GM18526 (cell line): ENCODE data around the gene CACNG8.

Experiments
- POLR2A ChIP-seq: IDR thresholded peaks from 3 replicates; pipeline ENCODE4 v1.6.1; 2011; ENCODE audit not compliant: insufficient read length; ENCODE audit errors: extremely low read depth

CACNG8 gene

DNA sequence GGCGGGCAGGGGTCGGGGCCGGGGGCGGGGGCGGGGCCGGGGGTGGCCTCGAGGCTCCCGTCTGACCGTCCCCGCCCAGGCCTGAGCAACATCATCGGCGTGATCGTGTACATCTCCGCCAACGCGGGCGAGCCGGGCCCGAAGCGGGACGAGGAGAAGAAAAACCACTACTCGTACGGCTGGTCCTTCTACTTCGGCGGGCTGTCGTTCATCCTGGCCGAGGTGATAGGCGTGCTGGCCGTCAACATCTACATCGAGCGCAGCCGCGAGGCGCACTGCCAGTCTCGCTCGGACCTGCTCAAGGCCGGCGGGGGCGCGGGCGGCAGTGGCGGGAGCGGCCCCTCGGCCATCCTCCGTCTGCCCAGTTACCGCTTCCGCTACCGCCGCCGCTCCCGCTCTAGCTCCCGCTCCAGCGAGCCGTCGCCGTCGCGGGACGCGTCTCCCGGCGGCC, 19.3 kb downstream of the CACNG8 start:
- no peak for TF ChIP-seq POLR2A

DNA sequence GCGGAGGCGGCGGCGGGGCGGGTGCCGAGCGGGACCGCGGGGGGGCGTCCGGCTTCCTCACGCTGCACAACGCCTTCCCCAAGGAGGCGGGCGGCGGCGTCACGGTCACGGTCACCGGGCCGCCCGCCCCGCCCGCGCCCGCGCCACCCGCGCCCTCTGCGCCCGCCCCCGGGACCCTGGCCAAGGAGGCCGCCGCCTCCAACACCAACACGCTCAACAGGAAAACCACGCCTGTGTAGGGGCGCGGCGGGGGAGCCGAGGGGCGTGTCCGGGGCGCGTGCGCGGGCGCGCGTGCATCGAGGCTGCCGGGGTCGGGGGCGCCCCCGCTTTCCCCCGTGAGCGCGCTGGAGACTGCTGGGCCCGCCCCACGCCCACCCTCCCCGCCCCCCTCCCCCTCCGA, 19.9 kb downstream of the CACNG8 start:
- TF ChIP-seq POLR2A = no peak

DNA sequence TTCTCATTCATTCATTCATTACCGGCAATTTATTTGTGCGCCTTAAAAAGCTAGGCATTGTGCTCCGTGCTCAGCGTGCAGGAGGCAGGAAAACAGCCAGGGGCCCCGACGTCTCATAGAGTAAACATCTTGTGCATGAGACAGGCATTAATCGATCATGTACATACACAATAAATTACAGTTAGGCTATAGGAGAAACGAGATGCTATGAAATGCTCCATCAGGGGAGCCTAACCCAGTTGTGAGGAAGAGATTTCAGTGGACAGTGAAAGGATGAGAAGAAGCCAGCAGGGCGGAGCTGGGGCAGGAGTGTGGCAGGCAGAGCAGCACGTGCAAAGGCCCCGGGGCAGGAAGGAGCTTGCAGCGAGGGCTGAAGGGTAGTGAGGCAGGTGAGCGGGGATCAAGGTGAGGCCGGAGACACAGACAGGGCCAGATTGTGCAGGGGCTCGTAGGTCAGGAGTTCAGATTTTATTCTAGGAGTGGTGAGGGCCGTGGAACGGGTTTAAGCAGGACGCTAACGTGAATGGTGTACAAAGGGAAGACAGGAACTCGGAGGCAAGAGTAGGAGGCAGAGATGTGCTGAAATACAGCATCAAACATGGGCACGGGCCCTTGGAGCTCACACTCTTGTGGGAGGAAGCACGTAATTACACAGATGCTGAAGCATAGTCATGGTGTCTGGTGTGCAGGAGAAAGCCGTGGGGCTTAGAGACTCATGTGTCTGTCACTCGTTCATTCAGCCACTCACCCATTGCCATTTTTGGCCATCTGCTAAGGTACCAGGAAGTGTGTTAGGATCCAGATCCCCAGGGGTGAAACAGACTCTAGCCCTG, 20.9 kb downstream of the CACNG8 start:
- no peak for TF ChIP-seq POLR2A

DNA sequence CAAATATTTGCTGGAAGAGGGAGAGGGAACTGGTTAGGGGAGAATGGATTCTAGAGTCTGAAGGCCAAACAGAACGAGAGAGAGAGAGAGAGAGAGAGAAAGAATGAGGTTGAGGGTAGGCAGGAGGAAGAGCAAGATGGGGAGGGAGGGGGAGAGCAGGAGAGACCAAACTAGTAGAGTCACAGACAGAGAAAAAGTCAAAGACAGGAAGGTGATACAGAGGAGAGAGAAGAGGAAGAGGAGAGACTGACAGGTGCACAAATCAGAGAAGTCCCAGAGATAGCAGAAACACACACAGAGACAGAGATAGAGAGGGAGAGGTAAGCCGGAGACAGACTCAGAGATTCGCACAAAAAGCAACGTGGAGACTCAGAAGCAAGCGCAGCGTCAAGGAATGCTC, 23.1 kb downstream of the CACNG8 start:
- TF ChIP-seq POLR2A = no peak

DNA sequence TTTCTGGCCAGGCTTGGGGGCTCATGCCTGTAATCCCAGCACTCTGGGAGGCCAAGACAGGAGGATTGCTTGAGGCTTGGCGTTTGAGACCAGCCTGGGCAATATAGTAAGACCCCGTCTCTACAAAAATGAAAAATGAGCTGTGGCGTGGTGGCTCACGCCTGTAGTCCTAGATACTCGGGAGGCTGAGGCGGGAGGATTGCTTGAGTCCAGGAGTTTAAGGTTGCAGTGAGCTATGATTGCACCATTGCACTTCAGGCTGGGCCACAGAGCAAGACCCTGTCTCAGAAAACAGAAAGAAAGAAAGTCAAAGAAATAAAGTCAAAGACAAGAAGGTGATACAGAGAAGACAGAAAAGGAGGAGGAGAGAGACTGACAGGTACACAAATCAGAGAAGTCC, 26.2 kb downstream of the CACNG8 start:
- no peak for TF ChIP-seq POLR2A

DNA sequence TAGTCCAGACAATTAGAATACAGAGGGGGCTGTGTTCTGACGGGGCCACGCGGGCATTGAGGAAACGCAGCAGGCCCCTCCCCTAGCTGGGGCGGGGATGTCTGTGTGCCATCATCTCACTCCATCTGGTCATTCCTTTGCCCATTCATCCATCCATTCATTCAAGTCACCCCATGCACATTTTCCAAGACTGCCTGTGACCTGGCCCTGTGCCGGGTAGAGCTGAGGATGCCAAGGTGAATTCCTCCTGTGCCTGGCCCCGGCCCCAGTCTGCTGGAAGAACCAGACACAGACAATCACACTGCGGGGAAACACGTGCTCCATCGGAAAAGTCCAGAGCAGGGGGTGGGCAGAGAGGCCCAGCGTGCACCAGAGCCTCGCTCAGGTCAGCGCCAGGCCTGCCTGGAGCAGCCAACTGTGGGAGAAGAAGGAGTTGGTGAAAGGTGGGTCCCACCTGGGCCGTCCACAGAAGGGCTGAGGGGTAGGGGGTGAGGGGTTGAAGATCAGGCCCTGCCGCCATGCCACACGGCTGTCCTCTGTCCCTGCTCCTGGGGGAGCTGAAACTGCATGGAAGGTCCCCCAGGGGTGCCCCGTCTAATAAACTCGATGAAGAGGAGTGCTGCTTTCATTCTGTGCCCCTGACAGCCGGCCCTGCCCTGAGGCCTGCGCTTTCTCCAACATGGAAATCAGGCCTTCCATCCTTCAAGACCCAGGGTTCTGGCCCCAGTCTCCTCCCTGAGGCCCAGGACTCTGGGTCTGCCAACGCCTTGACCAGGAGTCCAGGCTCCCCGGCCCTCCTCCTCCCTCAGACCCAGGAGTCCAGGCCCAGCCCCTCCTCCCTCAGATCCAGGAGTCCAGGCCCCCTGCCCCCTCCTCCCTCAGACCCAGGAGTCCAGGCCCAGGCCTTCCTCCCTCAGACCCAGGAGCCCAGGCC, 27.1 kb downstream of the CACNG8 start:
- TF ChIP-seq POLR2A = no peak

DNA sequence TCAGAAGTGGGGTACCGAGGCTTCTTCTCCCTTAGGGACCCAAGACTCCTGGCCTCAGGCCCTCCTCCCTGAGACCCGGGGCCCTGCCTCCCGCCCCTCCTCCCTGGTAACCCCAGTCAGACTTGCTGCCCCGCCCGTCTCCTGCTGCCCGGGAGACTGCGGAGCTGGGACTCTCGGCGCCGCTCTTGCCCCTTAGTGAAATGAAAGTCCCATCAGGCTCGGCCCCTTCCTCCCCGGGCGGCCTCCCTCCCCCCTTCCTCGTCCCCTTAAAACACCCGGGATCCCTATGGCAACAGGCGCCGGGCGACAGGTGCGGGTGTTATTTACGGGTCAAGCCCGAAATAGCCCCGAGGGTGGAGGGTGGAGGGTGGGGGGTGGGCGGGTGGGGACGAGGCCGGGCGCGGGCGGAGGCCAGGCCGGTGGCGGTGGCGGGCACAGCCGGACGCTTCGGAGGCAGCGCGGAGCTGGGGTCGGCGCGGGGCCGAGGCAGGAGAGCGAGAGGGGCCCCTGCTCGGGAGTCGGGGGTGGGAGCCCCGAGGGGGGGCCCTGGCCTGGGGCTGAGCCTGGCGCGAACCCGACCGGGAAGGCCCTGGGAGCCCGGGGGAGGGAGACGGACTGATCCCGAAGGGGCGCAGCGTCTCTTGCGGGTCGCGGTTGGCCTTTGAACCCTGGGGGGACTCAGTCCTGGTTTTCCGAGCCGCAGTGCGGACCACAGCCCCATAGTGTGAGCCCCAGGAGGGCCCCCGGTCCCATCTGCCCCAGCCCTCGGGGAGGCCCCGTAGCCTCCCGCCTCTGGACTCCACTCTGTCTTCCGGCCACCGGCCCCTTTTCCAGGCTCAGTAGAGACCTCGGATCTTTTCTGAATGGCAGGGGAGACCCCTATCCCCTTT, 28.7 kb downstream of the CACNG8 start, which contains the start of gene CACNG6:
Gene CACNG6 (plus strand): TSS at position 414 of the 890 bp plus-strand sequence. CDS start 1,241 bp downstream, outside the sequence.
- no peak for TF ChIP-seq POLR2A

DNA sequence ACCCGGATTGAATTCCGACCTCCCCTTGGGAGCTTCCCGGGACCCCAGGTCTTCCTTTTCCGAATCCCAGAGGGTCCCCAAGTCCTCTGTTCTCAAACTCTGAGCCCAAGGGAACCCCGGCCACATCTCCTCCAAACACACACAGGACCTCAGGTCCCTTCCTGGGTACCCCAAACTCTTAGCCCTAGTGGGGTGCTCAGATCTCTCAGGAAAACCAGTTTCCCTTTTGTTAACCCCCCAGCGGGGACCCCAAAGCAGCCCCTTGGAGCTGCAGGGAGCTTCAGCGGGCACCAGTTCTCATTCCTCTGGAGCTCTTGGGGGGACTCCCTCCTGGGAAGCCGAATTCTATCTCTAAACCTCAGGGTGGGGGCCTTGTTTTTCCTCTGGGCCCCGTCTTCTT, 29.5 kb downstream of the CACNG8 start:
- no peak for TF ChIP-seq POLR2A

DNA sequence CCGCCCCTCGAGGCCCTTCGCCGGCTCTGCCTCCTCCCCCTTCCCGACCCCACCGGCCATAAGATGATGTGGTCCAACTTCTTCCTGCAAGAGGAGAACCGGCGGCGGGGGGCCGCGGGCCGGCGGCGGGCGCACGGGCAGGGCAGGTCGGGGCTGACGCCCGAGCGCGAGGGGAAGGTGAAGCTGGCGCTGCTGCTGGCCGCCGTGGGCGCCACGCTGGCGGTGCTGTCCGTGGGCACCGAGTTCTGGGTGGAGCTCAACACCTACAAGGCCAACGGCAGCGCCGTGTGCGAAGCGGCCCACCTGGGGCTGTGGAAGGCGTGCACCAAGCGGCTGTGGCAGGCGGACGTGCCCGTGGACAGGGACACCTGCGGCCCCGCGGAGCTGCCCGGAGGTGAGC, 30.1 kb downstream of the CACNG8 start:
- TF ChIP-seq POLR2A = no peak

DNA sequence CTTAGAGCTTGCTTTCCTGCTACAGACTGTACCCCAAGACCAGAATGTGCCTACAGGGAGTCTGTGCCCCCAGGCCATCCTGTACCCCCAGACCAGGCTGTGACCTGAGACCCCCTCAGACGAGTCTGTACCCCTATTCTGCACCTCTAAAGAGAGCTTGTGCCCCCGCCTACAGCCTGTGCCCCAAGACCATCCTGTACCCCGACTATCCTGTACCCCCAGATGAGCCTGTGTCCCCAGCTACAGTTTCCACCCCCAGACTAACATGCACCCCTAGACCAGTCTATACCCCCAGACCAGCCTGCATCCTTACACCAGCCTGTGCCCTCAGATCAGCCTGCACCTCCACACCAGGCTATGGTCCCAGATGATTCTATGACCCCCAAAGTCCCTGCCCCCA, 30.7 kb downstream of the CACNG8 start:
- no peak for TF ChIP-seq POLR2A

DNA sequence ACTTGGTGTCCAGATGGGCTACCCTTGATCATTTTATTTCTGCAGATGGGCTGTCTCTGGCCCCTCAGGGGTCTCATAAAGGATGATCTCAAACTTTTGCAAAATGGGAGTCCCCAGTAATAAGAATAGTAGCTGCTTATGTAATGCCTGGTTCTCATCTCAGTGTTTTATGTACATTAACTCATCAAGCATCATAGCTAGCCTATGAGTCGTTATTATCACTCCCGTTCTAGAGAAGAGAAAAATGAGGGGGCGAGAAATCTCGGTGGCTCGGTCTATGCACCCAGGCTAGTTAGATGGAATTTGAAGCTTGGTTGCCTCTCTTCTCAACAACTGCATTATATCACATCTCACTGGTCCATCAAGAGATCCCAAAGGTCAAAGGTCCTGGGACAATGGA, 32.1 kb downstream of the CACNG8 start:
- TF ChIP-seq POLR2A = no peak

DNA sequence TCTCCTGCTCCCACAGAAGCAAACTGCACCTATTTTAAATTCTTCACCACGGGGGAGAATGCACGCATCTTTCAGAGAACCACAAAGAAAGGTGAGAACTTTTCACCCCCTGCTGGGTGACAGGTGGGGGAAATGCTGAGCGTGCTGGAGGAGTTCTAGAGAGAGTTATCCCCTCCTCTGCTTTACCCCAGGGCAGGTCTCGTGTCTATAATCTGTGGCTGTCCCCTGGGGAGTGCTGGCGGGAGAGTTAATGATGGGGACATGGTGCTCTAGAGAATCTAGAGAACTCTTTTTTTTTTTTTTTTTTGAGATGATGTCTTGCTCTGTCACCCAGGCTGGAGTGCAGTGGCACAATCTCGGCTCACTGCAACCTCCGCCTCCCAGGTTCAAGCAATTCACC, 35.5 kb downstream of the CACNG8 start:
- TF ChIP-seq POLR2A = no peak

DNA sequence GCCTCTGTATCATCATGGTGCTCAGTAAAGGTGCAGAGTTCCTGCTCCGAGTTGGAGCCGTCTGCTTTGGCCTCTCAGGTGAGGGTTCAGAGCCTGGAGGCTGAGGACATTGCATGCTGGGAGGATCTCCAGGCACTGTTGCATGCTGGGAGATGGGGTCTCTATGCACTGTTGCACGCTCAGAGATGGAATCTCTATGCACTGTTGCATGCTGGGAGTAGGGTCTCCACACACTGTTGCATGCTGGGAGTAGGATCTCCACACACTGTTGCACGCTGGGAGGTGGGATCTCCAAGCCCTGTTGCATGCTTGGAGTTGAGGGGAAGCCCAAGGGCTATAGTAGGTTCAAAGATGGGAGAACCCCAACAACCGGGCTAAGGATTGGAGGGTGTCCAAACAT, 37.0 kb downstream of the CACNG8 start:
- TF ChIP-seq POLR2A = no peak

DNA sequence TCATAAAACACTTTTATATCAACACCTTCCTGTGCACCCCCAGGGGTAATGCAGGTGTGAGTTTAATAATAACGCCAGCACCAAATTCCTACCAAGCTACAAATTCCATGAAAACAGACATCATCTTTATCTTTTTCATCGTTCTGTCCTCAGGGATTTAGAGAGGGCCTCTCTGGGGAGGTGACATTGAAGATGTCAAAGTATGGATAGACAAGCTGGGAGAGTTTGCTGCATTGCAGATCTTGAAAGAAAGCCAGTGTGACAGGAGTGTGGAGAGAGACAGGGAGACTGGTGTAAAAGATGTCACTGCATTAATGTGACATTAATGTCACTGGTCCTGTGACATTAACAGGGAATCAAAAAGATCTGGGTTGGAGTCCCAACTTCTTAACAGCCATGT, 38.8 kb downstream of the CACNG8 start:
- no peak for TF ChIP-seq POLR2A
